ENCODE measurements around the gene TMEM233. TPM values are rescaled to one million over a fixed set of nuclear protein-coding genes. Genes with fewer than 3 reads are reported as not detected.

Gene TMEM233
- total RNA-seq, 4 donors from 2014 or later, result 0.17 to 0.91 (median 0.46) TPM

GRCh38 chr12:119665164-119665929 is 71.8 kb downstream of the TMEM233 start:
- no peak for TF ChIP-seq CTCF (IDR thresholded peaks at IDR 0.05)
- TF ChIP-seq POLR2A (IDR thresholded peaks at IDR 0.05; ENCODE audit: low read depth), result no peak
- no peak for TF ChIP-seq EP300 (IDR thresholded peaks at IDR 0.05)
- TF ChIP-seq POLR2AphosphoS5 (IDR thresholded peaks at IDR 0.05), result no peak
- intact Hi-C loops (cut with DNase I), result loop anchor here (10.0 kb wide), 1 partner anchor 119 kb away; no protein-coding TSS in a partner anchor
- Histone ChIP-seq H3K27me3 (no peaks in the 10 kb centered on the region), H3K4me1 (peaks cover 20 to 36% (median 33%) of the 10 kb centered on the region in 4 donors), H3K9me3 (no peaks in the 10 kb centered on the region), H3K4me3 (no peak overlapping the region), H3K36me3 (no peaks in the 10 kb centered on the region), H3K27ac (replicated peaks in 1 of 4) (no peak overlapping the region)
- DNase-seq (ENCODE audit: extremely low spot score), result no peak
- WGBS, result 90% methylated on average over 4 of the region's 4 CpGs

GRCh38 chr12:119666226-119666795 is 72.7 kb downstream of the TMEM233 start:
- Histone ChIP-seq H3K4me3 (no peak overlapping the region), H3K27me3 (no peaks in the 10 kb centered on the region), H3K36me3 (peaks cover 0 to 6% (median 2%) of the 10 kb centered on the region in 4 donors), H3K9me3 (no peaks in the 10 kb centered on the region), H3K4me1 (peaks cover 20 to 45% (median 38%) of the 10 kb centered on the region in 4 donors), H3K27ac (replicated peaks in 1 of 4) (no peak overlapping the region)
- TF ChIP-seq CTCF (IDR thresholded peaks at IDR 0.05) (no peak), POLR2AphosphoS5 (IDR thresholded peaks at IDR 0.05) (no peak), EP300 (IDR thresholded peaks at IDR 0.05) (no peak), POLR2A (IDR thresholded peaks at IDR 0.05; ENCODE audit: low read depth) (no peak)
- WGBS, result 68% methylated on average over 2 of the region's 2 CpGs
- intact Hi-C loops (cut with DNase I), result loop anchor here (10.0 kb wide), 1 partner anchor 118 kb away; no protein-coding TSS in a partner anchor
- DNase-seq (ENCODE audit: extremely low spot score), result no peak

GRCh38 chr12:119666900-119667576 is 73.5 kb downstream of the TMEM233 start:
- peaks cover 20 to 47% (median 39%) of the 10 kb centered on the region in 4 donors for H3K4me1 ChIP-seq
- H3K27ac ChIP-seq (replicated peaks in 1 of 4), result peak overlapping the region in 2 of 4 donors; percentile 90 to 92
- no peak for TF ChIP-seq POLR2A (IDR thresholded peaks at IDR 0.05; ENCODE audit: low read depth)
- TF ChIP-seq POLR2AphosphoS5 (IDR thresholded peaks at IDR 0.05), result no peak
- no peak for TF ChIP-seq CTCF (IDR thresholded peaks at IDR 0.05)
- TF ChIP-seq EP300 (IDR thresholded peaks at IDR 0.05), result no peak
- WGBS, result 8% methylated on average over 9 of the region's 9 CpGs
- peak overlapping the region; percentile 71 to 99 (median 84) for H3K4me3 ChIP-seq
- peaks cover 2 to 13% (median 8%) of the 10 kb centered on the region in 4 donors for H3K36me3 ChIP-seq
- intact Hi-C loops (cut with DNase I), result loop anchor here (10.0 kb wide), 1 partner anchor 118 kb away; no protein-coding TSS in a partner anchor
- no peaks in the 10 kb centered on the region for H3K27me3 ChIP-seq
- no peaks in the 10 kb centered on the region for H3K9me3 ChIP-seq
- no peak for DNase-seq (ENCODE audit: extremely low spot score)

- intact Hi-C loops (cut with DNase I), result loop anchor here (10.0 kb wide), 1 partner anchor 117 kb away; no protein-coding TSS in a partner anchor
These were observed 74.2 kb downstream of the TMEM233 start, which contains the start of gene PRKAB1 for GRCh38 chr12:119667577-119668323. PRKAB1 (plus strand) TSS chr12:119668133; CDS start chr12:119668245, 112 bp downstream.

More at GRCh38 chr12:119667577-119668323, 74.2 kb downstream of the TMEM233 start, which contains the start of gene PRKAB1:
- Histone ChIP-seq H3K4me1 (peaks cover 20 to 47% (median 42%) of the 10 kb centered on the region in 4 donors), H3K36me3 (peaks cover 9 to 20% (median 15%) of the 10 kb centered on the region in 4 donors), H3K27ac (replicated peaks in 1 of 4) (peak within 1 kb of the TSS; percentile 90 to 93 (median 92)), H3K4me3 (peak within 1 kb of the TSS; percentile 71 to 99 (median 84)), H3K9me3 (no peaks in the 10 kb centered on the region), H3K27me3 (no peaks in the 10 kb centered on the region)
- under 1% methylated on average over 37 of the region's 69 CpGs for WGBS
- TF ChIP-seq POLR2A (IDR thresholded peaks at IDR 0.05; ENCODE audit: low read depth), result peak; percentile 49
- no peak for TF ChIP-seq EP300 (IDR thresholded peaks at IDR 0.05)
- TF ChIP-seq CTCF (IDR thresholded peaks at IDR 0.05), result peak; percentile 91 to 99 (median 95)
- TF ChIP-seq POLR2AphosphoS5 (IDR thresholded peaks at IDR 0.05), result peak; percentile 93 to 94
- peak; percentile 98 for DNase-seq (ENCODE audit: extremely low spot score)
